Upper lobe of left lung (tissue), 4 donors: ENCODE data around the gene ZNF506.

Source experiments
- CTCF ChIP-seq, 6 experiments: fragments of 450-650 bp in 4 of 6; fragments of 200-600 bp in 2 of 6; sonication (generic) in 2 of 6; IDR thresholded peaks; one replicate each; pipeline ENCODE4 v1.5.1; 2016 to 2019; ENCODE audit warnings: antibody characterized with exemption in 6 of 6
- EP300 ChIP-seq, 4 donors: sonication (generic); formaldehyde crosslinking; IDR thresholded peaks; one replicate each; pipeline ENCODE4 v1.5.1; 2017; ENCODE audit warnings: antibody characterized with exemption in 4 of 4, control low read depth in 2 of 4

GRCh38 chr19:19743176-19743575, 78.4 kb downstream of the ZNF506 start:
- no peak for TF ChIP-seq CTCF (IDR thresholded peaks at IDR 0.05)
- no peak for TF ChIP-seq EP300 (IDR thresholded peaks at IDR 0.05)
